SK-N-MC (cell line): Measurements from ENCODE around the gene BRD1.

Source experiments
- EZH2 ChIP-seq: fragments of 200-600 bp; sonication (generic); IDR thresholded peaks from one replicate; pipeline ENCODE4 v1.6.1; 2017; ENCODE audit warnings: antibody characterized with exemption
- POLR2AphosphoS5 ChIP-seq: IDR thresholded peaks from 2 replicates; pipeline ENCODE4 v1.6.1; 2012; ENCODE audit warnings: mild to moderate bottlenecking, low read depth, low read length, borderline replicate concordance

DNA sequence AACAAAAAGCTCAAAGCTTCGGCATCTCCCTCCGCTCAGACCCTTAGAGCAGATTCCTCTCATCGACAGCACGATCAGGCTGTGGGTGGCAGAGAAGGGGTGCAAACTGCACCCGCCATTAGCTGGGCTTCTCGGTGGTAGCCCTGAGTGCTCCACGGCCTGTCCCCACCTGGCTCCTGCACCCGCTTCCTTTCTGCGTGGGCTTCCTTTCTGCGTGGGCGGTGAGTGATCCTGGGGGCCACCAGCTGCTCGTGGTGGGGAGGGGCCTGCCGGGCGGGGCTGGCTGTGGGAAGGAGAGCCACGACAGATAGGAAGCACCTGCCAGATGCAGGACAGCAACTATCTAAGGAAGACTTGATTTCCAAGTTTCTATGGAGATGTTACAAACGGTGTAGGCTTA, 55.0 kb downstream of the BRD1 start:
- TF ChIP-seq POLR2AphosphoS5 = no peak
- no peak for TF ChIP-seq EZH2
